GM21526 (cell line): Measurements from ENCODE around the gene ECI2.
"Not testable (repeated sequence)": the region's sequence is repeated elsewhere in the genome, so short reads cannot be mapped to it uniquely, and the experiment has no call there.

ENCODE experiments used
- ATAC-seq: cut with Tn5 transposase; IDR thresholded peaks from one replicate; pipeline ENCODE4 v1.9.1; 2021; ENCODE audit warnings: moderate library complexity; ENCODE audit not compliant: unreplicated experiment, low FRiP score

Gene ECI2

GRCh38 chr6:4105980-4106536 is 29.3 kb downstream of the ECI2 start:
- no peak for ATAC-seq

- ATAC-seq: no peak
Measured at GRCh38 chr6:4103929-4104328, 31.4 kb downstream of the ECI2 start.

- no peak for ATAC-seq
Measured at GRCh38 chr6:4102687-4103244, 32.6 kb downstream of the ECI2 start.

GRCh38 chr6:4101298-4101697 is 34.1 kb downstream of the ECI2 start:
- ATAC-seq: no peak

GRCh38 chr6:4100655-4101054 is 34.7 kb downstream of the ECI2 start:
- ATAC-seq: no peak

GRCh38 chr6:4093288-4093687 is 42.1 kb downstream of the ECI2 start:
- ATAC-seq: no peak

GRCh38 chr6:4091941-4092340 is 43.4 kb downstream of the ECI2 start:
- no peak for ATAC-seq

GRCh38 chr6:4090043-4090442 is 45.3 kb downstream of the ECI2 start:
- not testable (repeated sequence) for ATAC-seq

- ATAC-seq: no peak
Measured at GRCh38 chr6:4088704-4089103, 46.7 kb downstream of the ECI2 start.

GRCh38 chr6:4085332-4085700 is 50.1 kb downstream of the ECI2 start:
- no peak for ATAC-seq

- ATAC-seq: no peak
Measured at GRCh38 chr6:4084444-4085331, 50.7 kb downstream of the ECI2 start.

- ATAC-seq: no peak
Measured at GRCh38 chr6:4078691-4079471, 56.5 kb downstream of the ECI2 start, which contains the start of gene FAM217A. Gene FAM217A (minus strand): TSS chr6:4079137. CDS start chr6:4077414, 1,723 bp downstream.

GRCh38 chr6:4074478-4075235 is 60.7 kb downstream of the ECI2 start:
- no peak for ATAC-seq

- no peak for ATAC-seq
Measured at GRCh38 chr6:4071330-4071729, 64.0 kb downstream of the ECI2 start.

- no peak for ATAC-seq
Measured at GRCh38 chr6:4069199-4069598, 66.2 kb downstream of the ECI2 start.

- no peak for ATAC-seq
Measured at GRCh38 chr6:4067673-4068072, 67.7 kb downstream of the ECI2 start.

GRCh38 chr6:4066029-4066755 is 69.2 kb downstream of the ECI2 start:
- ATAC-seq: no peak
